GM18505 (cell line): ENCODE measurements around the gene ALDH1L1.

Experiments used
- ATAC-seq: cut with Tn5 transposase; IDR thresholded peaks from one replicate; pipeline ENCODE4 v1.9.1; 2021; ENCODE audit not compliant: unreplicated experiment
- POLR2A ChIP-seq: IDR thresholded peaks from 4 replicates; pipeline ENCODE4 v1.6.1; 2011; ENCODE audit warnings: borderline replicate concordance; ENCODE audit not compliant: insufficient read depth, insufficient read length; ENCODE audit errors: extremely low read depth

Gene ALDH1L1

DNA sequence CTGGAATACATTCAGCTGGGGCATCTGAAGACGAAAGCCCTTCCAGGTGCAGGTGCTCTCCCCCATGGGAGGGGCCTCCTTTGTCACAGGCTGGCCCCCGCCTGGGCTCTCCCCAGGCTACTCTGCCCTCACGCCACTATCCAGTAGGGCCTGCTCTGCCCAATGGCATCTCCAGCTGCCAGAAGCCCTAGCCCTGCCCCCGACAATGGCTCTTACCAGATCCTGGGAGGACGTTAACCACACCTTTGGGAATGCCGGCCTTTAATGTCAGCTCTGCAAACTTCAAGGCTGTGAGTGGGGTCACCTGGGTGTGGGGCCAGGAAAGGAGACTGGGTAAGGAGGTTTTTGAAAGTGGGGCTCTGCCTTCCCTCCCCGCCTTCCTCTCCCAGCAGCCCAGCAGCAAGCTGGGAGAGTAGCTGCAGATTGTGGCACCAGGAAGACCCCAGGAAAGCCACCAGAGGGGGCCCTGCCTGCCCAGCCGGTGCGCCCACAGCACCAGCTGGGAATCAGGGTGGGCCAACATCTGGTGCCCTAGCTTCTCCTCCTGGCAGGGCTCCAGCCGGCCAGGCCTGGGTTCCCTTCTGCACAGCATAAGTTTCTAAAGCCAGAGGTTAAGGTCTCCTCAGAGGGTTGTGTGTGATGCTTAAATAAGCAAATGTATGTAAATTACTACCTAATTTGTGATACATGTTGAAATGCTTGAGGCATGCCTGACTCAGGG, 56.1 kb downstream of the ALDH1L1 start:
- TF ChIP-seq POLR2A: no peak
- ATAC-seq: no peak

DNA sequence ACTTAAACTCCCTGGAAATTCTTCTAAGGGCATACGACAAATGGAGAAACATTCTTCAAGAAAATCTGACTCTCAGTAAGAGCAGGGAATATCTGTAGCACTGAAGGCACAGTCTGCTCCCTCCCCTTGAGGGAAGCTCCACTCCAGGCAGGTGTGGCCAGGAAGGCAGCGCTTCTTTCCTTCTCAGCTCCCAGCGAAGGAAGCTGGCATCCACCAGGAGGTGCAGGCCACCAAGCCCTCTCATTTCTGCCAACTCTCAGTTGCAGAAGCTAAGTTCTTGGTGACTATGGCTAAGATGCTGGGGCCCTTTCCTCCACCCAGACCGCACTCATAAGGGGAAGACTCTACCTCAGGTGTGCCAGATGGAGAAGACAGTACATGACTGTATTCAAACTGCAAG, 58.8 kb downstream of the ALDH1L1 start:
- no peak for ATAC-seq
- no peak for TF ChIP-seq POLR2A

DNA sequence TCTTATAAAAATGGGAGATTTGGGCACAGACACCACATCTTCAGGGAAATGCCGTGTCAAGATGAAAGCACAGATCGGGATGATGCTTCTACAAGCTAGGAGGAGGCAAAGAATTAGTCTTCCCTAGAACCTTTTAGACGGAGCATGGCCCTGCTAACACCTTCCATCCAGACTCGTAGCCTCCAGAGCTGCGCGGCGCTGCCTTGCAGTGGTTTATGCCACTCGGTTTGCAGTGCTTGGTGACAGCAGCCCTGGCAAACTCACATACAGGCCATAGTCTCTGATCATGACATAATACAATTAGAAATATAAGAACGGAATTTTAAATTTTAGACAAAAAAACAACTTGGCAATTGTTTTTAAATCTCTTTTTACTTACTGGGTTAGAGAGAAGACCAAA, 59.3 kb downstream of the ALDH1L1 start:
- ATAC-seq: no peak

DNA sequence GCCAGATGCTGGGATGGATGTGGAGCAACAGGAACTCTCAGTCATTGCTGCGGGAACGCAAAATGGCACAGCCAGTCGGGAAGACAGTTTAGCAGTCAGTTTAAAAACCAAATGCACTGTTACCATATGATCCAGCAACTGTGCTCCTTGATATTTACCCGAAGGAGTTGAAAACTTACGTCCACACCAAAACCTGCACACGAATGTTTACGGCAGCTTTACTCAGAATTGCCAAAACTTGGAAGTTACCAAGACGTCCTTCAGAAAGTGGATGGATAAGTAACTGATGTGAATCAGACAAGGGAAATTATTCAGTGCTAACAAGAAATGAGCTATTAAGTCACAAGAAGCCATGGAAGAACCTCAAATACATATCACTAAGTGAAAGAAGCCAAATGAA, 60.4 kb downstream of the ALDH1L1 start:
- TF ChIP-seq POLR2A: no peak

More for the DNA sequence above, 59.3 kb downstream of the ALDH1L1 start:
- no peak for TF ChIP-seq POLR2A

DNA sequence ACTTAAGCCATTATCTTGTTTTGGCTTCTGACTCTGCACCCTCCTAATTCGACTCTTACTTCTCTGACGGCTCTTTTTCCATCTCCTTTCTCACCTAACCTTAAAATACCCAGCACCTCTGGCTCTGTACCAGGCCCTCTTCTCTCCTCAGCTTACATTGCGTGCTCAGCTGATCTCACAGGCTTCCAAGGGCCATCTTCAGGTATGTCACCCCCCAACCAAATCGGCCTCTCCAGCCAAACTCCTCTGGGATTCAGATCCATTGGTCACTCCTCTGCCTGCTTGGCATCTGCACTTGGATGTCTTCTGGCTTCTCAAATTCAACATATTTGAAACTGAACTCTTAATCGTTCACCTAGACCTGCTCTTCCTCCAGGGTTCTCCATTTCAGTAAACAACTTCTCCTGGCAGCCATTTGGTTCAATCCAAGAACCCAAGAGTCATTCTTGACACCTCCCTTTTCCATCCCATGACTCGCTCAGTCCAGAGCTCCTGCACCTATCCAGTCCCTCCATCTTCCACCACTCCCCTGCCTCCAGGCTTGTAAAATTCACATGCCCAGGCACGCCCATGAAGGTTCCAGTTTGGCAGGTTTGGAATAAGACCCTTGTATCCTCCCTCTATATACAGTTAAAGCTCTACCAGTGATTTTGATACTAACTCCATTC, 61.2 kb downstream of the ALDH1L1 start:
- no peak for ATAC-seq
- TF ChIP-seq POLR2A: no peak

More for the DNA sequence above, 60.4 kb downstream of the ALDH1L1 start:
- ATAC-seq: no peak

DNA sequence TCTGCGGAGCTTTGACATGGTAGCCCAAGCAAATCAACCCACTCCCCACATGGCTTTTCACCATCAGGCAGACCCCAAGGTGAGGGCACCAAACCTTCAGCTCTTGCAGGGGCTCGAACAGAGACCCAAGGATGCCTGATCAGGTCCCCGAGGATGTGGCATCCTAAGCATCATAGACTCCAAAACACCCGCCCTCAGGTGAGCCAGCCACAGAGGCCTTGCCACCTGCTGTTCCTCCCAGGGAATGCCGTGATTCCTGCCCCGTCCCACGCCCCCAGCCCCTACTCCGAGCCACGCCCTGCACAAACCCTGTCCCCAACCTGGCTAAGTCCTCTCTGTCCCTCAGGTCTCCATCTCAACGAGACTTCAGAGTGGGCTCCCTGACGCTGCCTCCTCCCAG, 61.8 kb downstream of the ALDH1L1 start:
- TF ChIP-seq POLR2A: no peak
- no peak for ATAC-seq

DNA sequence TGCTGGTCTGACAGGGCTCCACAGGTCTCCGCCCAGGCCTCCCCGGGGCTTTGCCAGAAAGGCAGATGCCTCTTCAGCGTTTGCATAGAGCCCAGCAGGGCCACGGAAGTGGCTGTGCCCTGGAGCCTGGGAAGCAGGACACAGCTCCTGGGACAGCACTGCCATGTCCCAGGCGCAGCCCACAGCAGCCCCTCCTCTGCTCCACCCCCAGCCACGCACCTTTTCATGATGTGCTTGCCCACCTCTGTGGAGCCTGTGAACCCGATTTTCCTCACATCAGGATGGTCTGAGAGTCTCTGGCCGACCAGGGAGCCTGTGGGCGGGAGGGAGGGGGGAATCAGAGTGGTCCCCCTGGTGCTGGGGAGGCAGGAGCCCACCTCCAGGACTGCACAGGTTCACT, 62.6 kb downstream of the ALDH1L1 start:
- ATAC-seq: no peak
- no peak for TF ChIP-seq POLR2A

DNA sequence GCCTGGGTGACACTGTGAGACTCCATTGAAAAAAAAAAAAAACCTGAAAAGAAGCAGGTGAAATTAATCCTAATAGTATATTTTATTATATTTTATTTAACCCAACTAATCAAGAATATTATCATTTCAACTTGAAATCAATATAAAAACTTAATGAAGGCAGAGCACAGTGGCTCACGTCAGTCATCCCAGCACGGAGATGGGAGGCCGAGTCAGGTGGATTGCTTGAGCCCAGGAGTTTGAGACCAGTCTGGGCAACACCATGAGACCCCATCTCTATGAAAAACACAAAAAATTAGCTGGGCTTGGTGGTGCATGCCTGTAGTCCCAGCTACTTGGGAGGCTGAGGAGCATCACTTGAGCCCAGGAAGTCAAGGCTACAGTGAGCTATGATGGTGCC, 63.2 kb downstream of the ALDH1L1 start:
- no peak for TF ChIP-seq POLR2A
- ATAC-seq: no peak

DNA sequence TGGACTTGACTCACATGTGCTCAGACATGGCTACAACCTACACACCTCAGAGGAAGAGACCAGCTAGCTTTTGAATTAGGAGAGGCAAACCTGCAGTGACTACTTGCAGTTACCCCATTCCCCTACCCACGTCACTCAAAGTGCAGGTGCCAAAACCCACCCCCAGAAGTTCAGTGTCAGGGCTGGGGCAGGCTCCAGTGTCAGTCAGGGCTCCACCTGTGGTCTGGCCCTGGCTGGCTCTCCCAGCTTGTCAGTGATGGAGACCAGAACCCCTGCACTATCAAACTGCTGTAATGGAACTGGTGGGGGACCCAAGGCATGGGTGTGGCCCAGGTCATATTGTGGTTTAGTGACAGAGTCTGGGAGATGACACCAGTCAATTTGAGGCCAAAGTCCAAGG, 63.9 kb downstream of the ALDH1L1 start:
- ATAC-seq: no peak
- no peak for TF ChIP-seq POLR2A

DNA sequence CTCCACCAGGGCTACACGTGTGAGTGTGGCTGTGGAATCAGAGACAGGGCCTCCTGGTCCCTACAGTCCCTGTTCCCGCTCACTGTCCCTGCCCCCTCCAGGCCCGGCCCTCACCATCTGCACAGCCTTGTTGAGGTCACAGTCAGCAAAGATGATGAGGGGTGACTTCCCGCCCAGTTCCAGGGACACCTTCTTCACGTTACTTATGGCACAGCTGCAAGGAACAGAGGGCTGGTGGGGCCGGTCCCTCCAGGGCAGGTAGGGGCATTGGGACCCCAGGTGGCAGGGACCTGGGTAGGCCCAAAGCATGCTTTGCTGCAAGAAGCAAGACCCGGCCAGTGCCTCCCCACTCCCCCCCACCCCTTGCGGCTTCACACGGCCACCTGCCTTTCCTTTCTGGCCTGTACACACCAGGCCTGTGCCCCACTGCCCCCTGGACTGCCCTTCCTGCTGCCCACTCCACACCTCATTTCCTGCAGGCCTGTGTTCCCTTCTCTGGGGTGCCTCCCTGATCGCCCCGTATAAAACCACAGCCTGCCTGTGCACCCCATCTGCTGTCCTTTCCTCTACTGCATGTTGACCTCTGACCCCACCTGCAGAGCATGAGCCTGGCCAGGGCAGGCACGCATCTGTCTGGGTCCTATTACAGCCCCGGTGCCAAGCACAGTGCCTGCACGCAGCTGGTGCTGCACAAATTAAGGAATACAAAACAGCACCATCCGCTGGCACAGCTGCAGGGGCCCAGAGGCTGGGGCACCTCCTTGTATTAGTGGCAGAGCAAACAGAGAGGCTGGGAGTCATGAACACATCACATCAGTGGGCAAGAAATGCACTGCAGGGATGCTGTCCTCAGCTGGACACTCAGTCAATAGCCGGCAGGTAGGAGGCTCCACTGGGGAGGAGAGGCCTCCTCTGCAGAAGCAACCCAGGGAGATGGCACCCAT, 65.7 kb downstream of the ALDH1L1 start:
- TF ChIP-seq POLR2A: no peak
- ATAC-seq: no peak

- ATAC-seq: no peak
- no peak for TF ChIP-seq POLR2A
These were observed 66.5 kb downstream of the ALDH1L1 start for GRCh38 chr3:126113733-126114442.

DNA sequence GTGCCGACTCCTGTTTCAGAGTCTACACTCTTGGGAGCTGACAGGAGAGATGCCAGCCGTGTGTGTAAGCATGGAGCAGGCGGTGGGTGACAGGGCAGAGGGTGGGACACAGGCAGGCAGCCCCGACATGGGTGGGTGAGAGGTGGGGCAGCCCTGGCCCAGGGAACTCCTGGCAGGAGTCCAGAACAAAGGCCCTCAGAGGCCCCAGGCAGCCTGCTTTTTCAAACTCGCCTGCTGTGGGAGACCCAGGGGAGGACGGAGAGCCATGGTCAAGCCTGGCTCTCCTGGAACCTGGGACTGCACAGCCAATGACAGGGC, 67.2 kb downstream of the ALDH1L1 start:
- ATAC-seq: no peak
- TF ChIP-seq POLR2A: no peak

- no peak for TF ChIP-seq POLR2A
- no peak for ATAC-seq
These were observed 67.7 kb downstream of the ALDH1L1 start for GRCh38 chr3:126112531-126113237.
